NB4 (cell line): Measurements from ENCODE around the gene TEX19.
A peak's percentile ranks its signal among the peaks of the same experiment; 100 is the strongest.

ENCODE experiments used
- DNase-seq: peaks from one replicate; pipeline ENCODE4 v3.0.0; 2010; ENCODE audit warnings: low read depth
- H3K4me3 ChIP-seq: one replicate; pipeline ENCODE4 v1.5.1; 2011; ENCODE audit warnings: mild to moderate bottlenecking, low read depth, low read length, moderate library complexity
- MYC ChIP-seq: IDR thresholded peaks from 2 replicates; pipeline ENCODE4 v1.6.1; 2011; ENCODE audit warnings: low read depth, low read length
- POLR2A ChIP-seq: IDR thresholded peaks from 2 replicates; pipeline ENCODE4 v1.6.1; 2011; ENCODE audit warnings: mild to moderate bottlenecking; ENCODE audit not compliant: insufficient read length; ENCODE audit errors: extremely low read depth
- TF ChIP-seq, protein P1 (sequence below): IDR thresholded peaks from one replicate; pipeline ENCODE4 v1.5.1; 2012; ENCODE audit warnings: low read depth, low read length
- TF ChIP-seq, protein P2 (sequence below): IDR thresholded peaks from 2 replicates; pipeline ENCODE4 v1.6.1; 2011; ENCODE audit warnings: low read depth, low read length

TEX19 gene

DNA sequence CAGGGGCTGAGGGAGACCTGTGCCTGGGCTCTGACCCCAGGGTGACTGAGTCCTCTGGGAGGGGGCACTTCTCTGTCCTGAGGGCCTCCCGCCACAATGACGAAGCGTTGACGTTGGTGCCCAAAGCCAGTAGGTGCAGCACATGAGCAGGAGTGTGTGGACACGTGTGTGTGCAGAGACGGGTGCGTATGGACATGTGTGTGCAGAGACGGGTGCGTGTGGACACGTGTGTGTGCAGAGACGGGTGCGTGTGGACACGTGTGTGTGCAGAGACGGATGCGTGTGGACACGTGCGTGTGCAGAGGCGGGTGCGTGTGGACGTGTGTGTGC, 40.9 kb upstream of the TEX19 start:
- TF ChIP-seq MYC (no peak), POLR2A (no peak)
- TF ChIP-seq, protein P1, sequence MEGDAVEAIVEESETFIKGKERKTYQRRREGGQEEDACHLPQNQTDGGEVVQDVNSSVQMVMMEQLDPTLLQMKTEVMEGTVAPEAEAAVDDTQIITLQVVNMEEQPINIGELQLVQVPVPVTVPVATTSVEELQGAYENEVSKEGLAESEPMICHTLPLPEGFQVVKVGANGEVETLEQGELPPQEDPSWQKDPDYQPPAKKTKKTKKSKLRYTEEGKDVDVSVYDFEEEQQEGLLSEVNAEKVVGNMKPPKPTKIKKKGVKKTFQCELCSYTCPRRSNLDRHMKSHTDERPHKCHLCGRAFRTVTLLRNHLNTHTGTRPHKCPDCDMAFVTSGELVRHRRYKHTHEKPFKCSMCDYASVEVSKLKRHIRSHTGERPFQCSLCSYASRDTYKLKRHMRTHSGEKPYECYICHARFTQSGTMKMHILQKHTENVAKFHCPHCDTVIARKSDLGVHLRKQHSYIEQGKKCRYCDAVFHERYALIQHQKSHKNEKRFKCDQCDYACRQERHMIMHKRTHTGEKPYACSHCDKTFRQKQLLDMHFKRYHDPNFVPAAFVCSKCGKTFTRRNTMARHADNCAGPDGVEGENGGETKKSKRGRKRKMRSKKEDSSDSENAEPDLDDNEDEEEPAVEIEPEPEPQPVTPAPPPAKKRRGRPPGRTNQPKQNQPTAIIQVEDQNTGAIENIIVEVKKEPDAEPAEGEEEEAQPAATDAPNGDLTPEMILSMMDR = no peak
- TF ChIP-seq, protein P2, sequence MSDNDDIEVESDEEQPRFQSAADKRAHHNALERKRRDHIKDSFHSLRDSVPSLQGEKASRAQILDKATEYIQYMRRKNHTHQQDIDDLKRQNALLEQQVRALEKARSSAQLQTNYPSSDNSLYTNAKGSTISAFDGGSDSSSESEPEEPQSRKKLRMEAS = no peak
- no peak for DNase-seq
- H3K4me3 ChIP-seq = no peak overlapping the region

DNA sequence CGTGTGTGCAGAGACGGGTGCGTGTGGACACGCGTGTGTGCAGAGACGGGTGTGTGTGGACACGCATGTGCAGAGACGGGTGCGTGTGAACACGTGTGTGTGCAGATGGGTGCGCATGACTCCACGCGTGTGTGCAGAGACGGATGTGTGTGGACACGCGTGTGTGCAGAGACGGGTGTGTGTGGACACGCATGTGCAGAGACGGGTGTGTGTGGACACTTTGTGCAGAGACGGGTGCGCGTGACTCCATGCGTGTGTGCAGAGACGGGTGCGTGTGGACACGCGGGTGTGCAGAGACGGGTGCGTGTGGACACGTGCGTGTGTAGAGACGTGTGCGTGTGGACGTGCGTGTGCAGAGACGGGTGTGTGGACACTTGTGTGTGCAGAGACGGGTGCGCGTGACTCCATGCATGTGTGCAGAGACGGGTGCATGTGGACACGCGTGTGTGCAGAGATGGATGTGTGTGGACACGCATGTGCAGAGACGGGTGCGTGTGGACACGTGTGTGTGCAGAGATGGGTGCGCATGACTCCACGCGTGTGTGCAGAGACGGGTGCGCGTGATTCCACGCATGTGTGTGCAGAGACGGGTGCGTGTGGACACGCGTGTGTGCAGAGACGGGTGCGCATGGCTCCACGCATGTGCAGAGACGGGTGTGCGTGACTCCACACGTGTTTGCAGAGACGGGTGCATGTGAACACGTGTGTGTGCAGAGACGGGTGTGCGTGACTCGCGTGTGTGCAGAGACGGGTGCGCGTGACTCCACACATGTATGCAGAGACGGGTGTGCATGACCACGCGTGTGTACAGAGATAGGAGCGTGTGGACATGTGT, 40.1 kb upstream of the TEX19 start:
- DNase-seq = no peak
- H3K4me3 ChIP-seq = no peak overlapping the region
- TF ChIP-seq, protein P1 = no peak
- TF ChIP-seq, protein P2 = no peak
- no peak for TF ChIP-seq MYC
- no peak for TF ChIP-seq POLR2A

DNA sequence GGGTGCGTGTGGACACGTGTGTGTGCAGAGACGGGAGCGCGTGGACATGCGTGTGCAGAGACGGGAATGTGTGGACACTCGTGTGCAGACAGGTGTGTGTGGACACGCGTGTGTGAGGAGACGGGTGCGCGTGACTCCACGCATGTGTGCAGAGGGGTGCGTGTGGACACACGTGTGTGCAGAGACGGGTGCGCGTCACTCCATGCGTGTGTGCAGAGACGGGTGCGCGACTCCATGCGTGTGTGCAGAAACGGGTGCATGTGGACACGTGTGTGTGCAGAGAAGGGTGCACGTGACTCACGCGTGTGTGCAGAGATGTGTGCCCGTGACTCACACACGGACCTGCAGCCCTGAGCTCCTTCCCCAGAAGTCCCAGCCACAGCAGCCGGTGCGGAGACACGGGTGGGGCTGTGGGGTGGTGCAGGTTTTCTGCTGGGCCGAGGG, 39.4 kb upstream of the TEX19 start:
- H3K4me3 ChIP-seq = no peak overlapping the region
- TF ChIP-seq MYC = no peak
- TF ChIP-seq, protein P2 = no peak
- no peak for TF ChIP-seq POLR2A
- TF ChIP-seq, protein P1 = no peak
- no peak for DNase-seq

DNA sequence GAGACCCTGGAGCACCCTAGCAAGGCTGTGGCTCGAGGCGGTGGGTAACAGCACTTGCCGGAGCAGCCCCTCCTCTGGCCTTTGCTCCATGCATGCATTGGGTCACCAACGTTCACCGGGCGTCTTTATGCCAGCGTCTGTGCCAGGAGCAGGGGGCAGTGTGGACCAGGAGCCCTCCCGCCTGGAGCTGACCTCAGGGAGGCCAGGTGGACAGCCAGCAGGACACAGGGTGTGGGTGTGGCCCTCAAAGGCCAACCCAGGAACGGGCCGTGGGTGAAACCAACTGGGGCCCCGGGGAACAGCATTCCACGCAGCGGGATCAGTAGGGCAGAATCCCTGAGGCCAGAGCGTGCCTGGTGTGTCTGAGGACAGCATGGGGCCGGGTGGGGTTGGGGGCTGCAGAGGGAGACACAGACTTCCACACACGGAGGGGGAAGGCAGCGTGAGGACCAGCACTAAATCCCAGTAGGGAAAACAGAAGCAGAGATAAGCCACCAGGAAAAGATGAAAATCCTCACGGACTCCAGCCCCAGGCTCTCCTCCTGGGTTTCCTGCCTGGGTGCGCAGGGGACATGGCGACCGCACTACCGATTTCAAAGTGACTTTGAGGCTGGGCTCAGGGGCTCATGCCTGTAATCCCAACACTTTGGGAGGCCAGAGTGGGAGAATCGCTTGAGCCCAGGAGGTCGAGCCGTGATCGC, 38.8 kb upstream of the TEX19 start:
- TF ChIP-seq, protein P2 = no peak
- TF ChIP-seq MYC = no peak
- H3K4me3 ChIP-seq = no peak overlapping the region
- no peak for DNase-seq

DNA sequence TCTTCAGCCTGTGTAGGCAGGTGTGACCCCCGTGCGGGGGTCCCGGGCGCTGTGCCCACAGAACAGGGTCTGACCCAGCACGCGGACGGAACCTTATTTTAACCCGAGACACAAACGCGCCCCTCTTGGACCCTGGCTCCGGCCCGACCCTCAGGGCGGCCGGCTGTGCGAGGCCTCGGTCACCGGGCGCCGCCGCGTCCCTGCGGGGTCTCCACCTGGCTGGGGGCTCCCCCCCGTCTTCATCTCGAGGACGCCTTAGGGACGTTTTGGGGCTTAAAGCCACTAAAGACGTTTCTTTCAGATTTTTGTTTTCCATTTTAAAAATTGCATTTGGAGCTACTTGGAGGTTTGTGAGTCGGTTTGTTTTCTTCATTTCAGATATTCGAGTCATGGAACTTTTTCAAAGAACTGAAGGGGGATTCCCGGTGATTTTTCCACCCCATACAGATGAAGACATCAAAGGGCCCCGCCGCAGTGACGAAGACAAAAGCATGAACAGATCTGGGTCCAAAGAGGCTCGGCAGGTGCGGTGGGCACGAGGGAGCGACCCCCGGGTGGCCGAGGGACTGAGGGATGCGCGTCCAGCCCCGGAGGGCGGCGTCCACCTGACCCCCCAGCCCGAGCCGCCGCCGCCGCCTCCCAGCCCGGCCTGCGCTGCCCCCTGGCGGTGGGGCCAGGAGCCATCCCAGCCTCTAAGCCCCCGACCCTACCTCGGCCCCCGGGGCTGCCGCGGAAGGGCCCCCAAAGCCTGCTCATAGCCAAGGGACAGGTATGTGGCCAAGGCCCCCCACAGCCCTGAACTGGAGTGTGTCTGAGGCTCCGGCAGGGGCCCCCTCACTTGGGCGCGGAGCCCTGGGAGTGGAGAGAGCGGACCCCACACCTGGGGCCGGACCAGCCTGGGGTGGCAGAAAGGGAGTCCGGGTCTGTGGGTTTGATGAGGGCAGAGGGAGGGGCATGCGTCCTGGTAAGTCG, 37.8 kb upstream of the TEX19 start:
- H3K4me3 ChIP-seq = no peak overlapping the region
- TF ChIP-seq, protein P1 = peak; percentile 57
- TF ChIP-seq, protein P2 = no peak
- DNase-seq = peak; percentile 41
